Lower leg skin (tissue), 3 donors: ENCODE results near the gene FZD4.

Experiments used
- CTCF ChIP-seq, 3 donors: fragments of 450-650 bp; IDR thresholded peaks; one replicate each; pipeline ENCODE4 v1.5.1; 2016; ENCODE audit warnings: antibody characterized with exemption in 3 of 3, mild to moderate bottlenecking in 3 of 3, moderate library complexity in 2 of 3
- POLR2A ChIP-seq, 2 donors: fragments of 450-650 bp; IDR thresholded peaks; one replicate each; pipeline ENCODE4 v1.6.1; 2016 to 2017; ENCODE audit warnings: antibody characterized with exemption in 2 of 2, mild to moderate bottlenecking in 1 of 2, moderate library complexity in 1 of 2

GRCh38 chr11:86954269-86955110 lies 705 bp downstream of the FZD4 start:
- TF ChIP-seq CTCF (IDR thresholded peaks at IDR 0.05) (no peak), POLR2A (IDR thresholded peaks at IDR 0.05) (no peak)
